ENCODE data around the gene MUC6.

Gene MUC6

GRCh38 chr11:993632-994167, 42.8 kb downstream of the MUC6 start:
- DNase-seq (ENCODE audit: low spot score): no peak
- TF ChIP-seq CTCF (IDR thresholded peaks at IDR 0.05; ENCODE audit: extremely low read depth, missing control alignments): no peak

- TF ChIP-seq CTCF (IDR thresholded peaks at IDR 0.05; ENCODE audit: extremely low read depth, missing control alignments): no peak
Observed at GRCh38 chr11:992577-992976, 43.9 kb downstream of the MUC6 start.

GRCh38 chr11:991711-992307, 44.7 kb downstream of the MUC6 start:
- no peak for DNase-seq (ENCODE audit: low spot score)
- TF ChIP-seq CTCF (IDR thresholded peaks at IDR 0.05; ENCODE audit: extremely low read depth, missing control alignments): no peak

More at GRCh38 chr11:992577-992976, 43.9 kb downstream of the MUC6 start:
- no peak for DNase-seq (ENCODE audit: low spot score)

GRCh38 chr11:991034-991433, 45.5 kb downstream of the MUC6 start:
- no peak for DNase-seq (ENCODE audit: low spot score)

GRCh38 chr11:990101-990500, 46.4 kb downstream of the MUC6 start:
- DNase-seq (ENCODE audit: low spot score): no peak
- TF ChIP-seq CTCF (IDR thresholded peaks at IDR 0.05; ENCODE audit: extremely low read depth, missing control alignments): no peak

More at GRCh38 chr11:991034-991433, 45.5 kb downstream of the MUC6 start:
- no peak for TF ChIP-seq CTCF (IDR thresholded peaks at IDR 0.05; ENCODE audit: extremely low read depth, missing control alignments)

- TF ChIP-seq CTCF (IDR thresholded peaks at IDR 0.05; ENCODE audit: extremely low read depth, missing control alignments): no peak
- DNase-seq (ENCODE audit: low spot score): no peak
Observed at GRCh38 chr11:987671-988070, 48.8 kb downstream of the MUC6 start.

GRCh38 chr11:986952-987305, 49.6 kb downstream of the MUC6 start:
- no peak for TF ChIP-seq CTCF (IDR thresholded peaks at IDR 0.05; ENCODE audit: extremely low read depth, missing control alignments)
- no peak for DNase-seq (ENCODE audit: low spot score)

All from GM20000 (cell line).